ENCODE data around the gene MYO7A.
A peak's percentile ranks its signal among the peaks of the same experiment; 100 is the strongest.

Gene MYO7A

GRCh38 chr11:77193911-77194830, 66.1 kb downstream of the MYO7A start:
- H3K4me3 ChIP-seq (ENCODE audit: low read depth, low read length): no peak overlapping the region
- DNase-seq (ENCODE audit: low read depth): no peak
- no peak for TF ChIP-seq CTCF (IDR thresholded peaks at IDR 0.05; ENCODE audit: low read depth, low read length, missing control alignments)
- in situ Hi-C loops (cut with HindIII; ENCODE audit: low sequenced_read_pairs): no loop called here

GRCh38 chr11:77195071-77195755, 67.2 kb downstream of the MYO7A start:
- DNase-seq (ENCODE audit: low read depth): no peak
- no peak for TF ChIP-seq CTCF (IDR thresholded peaks at IDR 0.05; ENCODE audit: low read depth, low read length, missing control alignments)
- H3K4me3 ChIP-seq (ENCODE audit: low read depth, low read length): no peak overlapping the region
- in situ Hi-C loops (cut with HindIII; ENCODE audit: low sequenced_read_pairs): no loop called here

GRCh38 chr11:77196961-77197360, 68.9 kb downstream of the MYO7A start:
- H3K4me3 ChIP-seq (ENCODE audit: low read depth, low read length): no peak overlapping the region
- TF ChIP-seq CTCF (IDR thresholded peaks at IDR 0.05; ENCODE audit: low read depth, low read length, missing control alignments): no peak
- in situ Hi-C loops (cut with HindIII; ENCODE audit: low sequenced_read_pairs): no loop called here
- no peak for DNase-seq (ENCODE audit: low read depth)

GRCh38 chr11:77197626-77198320, 69.7 kb downstream of the MYO7A start:
- in situ Hi-C loops (cut with HindIII; ENCODE audit: low sequenced_read_pairs): no loop called here
- H3K4me3 ChIP-seq (ENCODE audit: low read depth, low read length): no peak overlapping the region
- TF ChIP-seq CTCF (IDR thresholded peaks at IDR 0.05; ENCODE audit: low read depth, low read length, missing control alignments): no peak
- no peak for DNase-seq (ENCODE audit: low read depth)

- no peak for DNase-seq (ENCODE audit: low read depth)
- H3K4me3 ChIP-seq (ENCODE audit: low read depth, low read length): no peak overlapping the region
- in situ Hi-C loops (cut with HindIII; ENCODE audit: low sequenced_read_pairs): no loop called here
- peak; percentile 29 for TF ChIP-seq CTCF (IDR thresholded peaks at IDR 0.05; ENCODE audit: low read depth, low read length, missing control alignments)
Measured at GRCh38 chr11:77198440-77198849, 70.4 kb downstream of the MYO7A start.

- TF ChIP-seq CTCF (IDR thresholded peaks at IDR 0.05; ENCODE audit: low read depth, low read length, missing control alignments): no peak
- no peak overlapping the region for H3K4me3 ChIP-seq (ENCODE audit: low read depth, low read length)
- no peak for DNase-seq (ENCODE audit: low read depth)
- in situ Hi-C loops (cut with HindIII; ENCODE audit: low sequenced_read_pairs): no loop called here
Measured at GRCh38 chr11:77199137-77199745, 71.2 kb downstream of the MYO7A start.

Data from astrocyte of the cerebellum (primary cell).